Naive thymus-derived CD4-positive, alpha-beta T cell (primary cell): ENCODE measurements around the gene PLPPR5. TPM values are rescaled to one million over a fixed set of nuclear protein-coding genes. Genes with fewer than 3 reads are reported as not detected.
"Not testable (repeated sequence)": the region's sequence is repeated elsewhere in the genome, so short reads cannot be mapped to it uniquely, and the experiment has no call there.

Experiments
- ATAC-seq: fragments of 150-1000 bp; cut with Tn5 transposase; 2 replicates; pipeline ENCODE4 v1.10.0; 2021; ENCODE audit warnings: mild to moderate bottlenecking, moderate library complexity
- CTCF ChIA-PET: fragments of 350-600 bp; sonication (Branson Sonifier 250); formaldehyde crosslinking; loops from one replicate; lab custom pipeline; 2021; ENCODE audit warnings: antibody characterized with exemption; lab: Charles Lee
- POLR2A ChIA-PET: fragments of 350-600 bp; sonication (Branson Sonifier 250); formaldehyde crosslinking; loops from one replicate; lab custom pipeline; 2021; ENCODE audit warnings: antibody characterized with exemption, inconsistent platforms; lab: Charles Lee
- DNase-seq, 9 donors: peaks; one replicate each; pipeline versions ENCODE4 v3.0.0 to v3.0.0-alpha.2; 2020 to 2022; ENCODE audit warnings: mixed read lengths in 1 of 9
- H3K27ac ChIP-seq: one replicate; pipeline ENCODE4 v1.7.0; 2013; ENCODE audit warnings: mild to moderate bottlenecking, low read depth, low read length, moderate library complexity
- H3K27me3 ChIP-seq, 2 donors: one replicate each; pipeline ENCODE4 v1.7.0; 2013; ENCODE audit warnings: low read length in 2 of 2, mild to moderate bottlenecking in 2 of 2, moderate library complexity in 2 of 2; ENCODE audit not compliant: control insufficient read depth in 2 of 2, insufficient read depth in 2 of 2
- H3K36me3 ChIP-seq, 3 experiments: 1 replicate in 2 of 3; 2 replicates in 1 of 3; pipeline ENCODE4 v1.7.0; 2013; ENCODE audit warnings: low read length in 3 of 3, mild to moderate bottlenecking in 3 of 3, moderate library complexity in 1 of 3; ENCODE audit not compliant: insufficient read depth in 3 of 3, control insufficient read depth in 2 of 3
- H3K4me1 ChIP-seq, 2 donors: one replicate each; pipeline ENCODE4 v1.7.0; 2013; ENCODE audit warnings: low read length in 2 of 2, mild to moderate bottlenecking in 2 of 2, moderate library complexity in 1 of 2; ENCODE audit not compliant: control insufficient read depth in 2 of 2, insufficient read depth in 2 of 2
- H3K4me3 ChIP-seq: 2 replicates; pipeline ENCODE4 v1.7.0; 2013; ENCODE audit warnings: mild to moderate bottlenecking, low read length
- H3K9me3 ChIP-seq, 3 experiments: 1 replicate in 2 of 3; 2 replicates in 1 of 3; pipeline ENCODE4 v1.7.0; 2013; ENCODE audit warnings: low read length in 3 of 3; ENCODE audit not compliant: control insufficient read depth in 2 of 3
- H3K27ac Mint-ChIP-seq, 9 donors: one replicate each; pipeline ENCODE4 v1.8.0; 2020 to 2022; ENCODE audit warnings: mixed read lengths in 9 of 9, mild to moderate bottlenecking in 8 of 9, moderate library complexity in 5 of 9, inconsistent platforms in 2 of 9
- H3K27me3 Mint-ChIP-seq, 5 donors: one replicate each; pipeline ENCODE4 v1.8.0; 2021 to 2022; ENCODE audit warnings: mixed read lengths in 5 of 5, mild to moderate bottlenecking in 1 of 5
- H3K36me3 Mint-ChIP-seq, 5 donors: one replicate each; pipeline ENCODE4 v1.8.0; 2020 to 2022; ENCODE audit warnings: mixed read lengths in 5 of 5, mild to moderate bottlenecking in 3 of 5, inconsistent platforms in 1 of 5
- H3K4me1 Mint-ChIP-seq, 7 donors: one replicate each; pipeline ENCODE4 v1.8.0; 2020 to 2022; ENCODE audit warnings: mixed read lengths in 7 of 7, mild to moderate bottlenecking in 3 of 7, inconsistent platforms in 1 of 7
- H3K4me3 Mint-ChIP-seq, 10 donors: one replicate each; pipeline ENCODE4 v1.8.0; 2020 to 2022; ENCODE audit warnings: mild to moderate bottlenecking in 10 of 10, mixed read lengths in 10 of 10, moderate library complexity in 6 of 10, inconsistent platforms in 2 of 10
- H3K9me3 Mint-ChIP-seq, 11 donors: one replicate each; pipeline ENCODE4 v1.8.0; 2020 to 2022; ENCODE audit warnings: mixed read lengths in 11 of 11, mild to moderate bottlenecking in 4 of 11, inconsistent platforms in 1 of 11, moderate library complexity in 1 of 11
- intact Hi-C, 2 donors: fragments of 100-400 bp; cut with micrococcal nuclease; formaldehyde crosslinking; loops; one replicate each; pipeline ENCODE4 v1.15.1; 2023
- polyA plus RNA-seq, 2 donors: library from polyadenylated mRNA; unstranded; fragments of 300-500 nt; fragmentation: Illumina TruSeq; gene quantifications; one replicate each; pipeline ENCODE4 v1.2.3, GENCODE V29; 2021
- total RNA-seq, 6 experiments: library from RNA in 5 of 6; stranded (reverse) in 5 of 6; gene quantifications; 1 replicate in 5 of 6; 2 replicates in 1 of 6; pipeline ENCODE4 v1.2.3 and lab custom pipeline; 2021 to 2026

Gene PLPPR5
- total and polyA plus RNA-seq, 7 experiments from 2014 or later, result not detected

DNA sequence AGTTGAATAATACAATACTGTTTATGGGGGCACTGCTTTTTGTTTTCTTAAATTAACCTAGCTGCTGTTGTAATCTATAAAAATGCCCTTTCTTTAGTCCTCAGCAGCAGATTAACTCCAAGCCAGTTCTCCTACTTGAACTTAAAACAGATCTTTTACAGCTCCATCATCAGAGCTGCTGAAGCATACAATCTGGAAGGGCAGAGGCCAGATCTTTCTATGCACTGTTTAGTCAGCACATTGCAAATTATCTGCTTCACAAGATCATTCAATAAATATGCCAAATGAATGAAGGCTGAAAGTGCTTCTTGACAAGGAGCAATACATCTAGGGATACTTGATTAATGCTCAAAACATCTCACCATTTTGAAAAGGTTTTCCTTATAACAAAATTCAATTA lies 115.8 kb downstream of the PLPPR5 start:
- ATAC-seq (no peak), DNase-seq (no peak)
- no peaks in the 10 kb centered on the region for H3K27me3 Mint-ChIP-seq
- H3K9me3 Mint-ChIP-seq, result peaks cover 0 to 2% (median 0%) of the 10 kb centered on the region in 11 donors
- no peaks in the 10 kb centered on the region for H3K9me3 ChIP-seq
- intact Hi-C loops, result loop anchor here in 1 of 2 donors (5.0 kb wide), 1 partner anchor 92 kb away; no protein-coding TSS in a partner anchor
- H3K36me3 ChIP-seq, result no peaks in the 10 kb centered on the region
- ChIA-PET CTCF (no interaction called here), POLR2A (interaction anchor here (0.6 kb wide), 1 partner anchor 20 kb away, joined by 3 read pairs; no protein-coding TSS in a partner anchor)
- no peaks in the 10 kb centered on the region for H3K27me3 ChIP-seq
- no peaks in the 10 kb centered on the region for H3K36me3 Mint-ChIP-seq
- H3K4me1 ChIP-seq, result no peaks in the 10 kb centered on the region
- no peak overlapping the region for H3K4me3 Mint-ChIP-seq
- no peak overlapping the region for H3K27ac ChIP-seq
- H3K4me1 Mint-ChIP-seq, result peaks cover 0 to 38% (median 20%) of the 10 kb centered on the region in 7 donors
- H3K4me3 ChIP-seq, result no peak overlapping the region
- no peak overlapping the region for H3K27ac Mint-ChIP-seq

GRCh38 chr1:98887507-98887906 lies 117.2 kb downstream of the PLPPR5 start:
- Mint-ChIP-seq H3K36me3 (no peaks in the 10 kb centered on the region), H3K9me3 (peaks cover 0 to 4% (median 0%) of the 10 kb centered on the region in 11 donors), H3K4me3 (no peak overlapping the region), H3K27me3 (no peaks in the 10 kb centered on the region), H3K27ac (no peak overlapping the region), H3K4me1 (peaks cover 0 to 38% (median 20%) of the 10 kb centered on the region in 7 donors)
- ChIA-PET POLR2A (interaction anchor here (0.7 kb wide), 1 partner anchor 23 kb away, joined by 3 read pairs; no protein-coding TSS in a partner anchor), CTCF (no interaction called here)
- ATAC-seq, result no peak
- Histone ChIP-seq H3K27me3 (no peaks in the 10 kb centered on the region), H3K9me3 (no peaks in the 10 kb centered on the region), H3K36me3 (no peaks in the 10 kb centered on the region), H3K4me3 (no peak overlapping the region), H3K27ac (no peak overlapping the region), H3K4me1 (no peaks in the 10 kb centered on the region)
- intact Hi-C loops, result loop anchor here in 1 of 2 donors (5.0 kb wide), 1 partner anchor 90 kb away; no protein-coding TSS in a partner anchor
- DNase-seq, result no peak

GRCh38 chr1:98884864-98885263 lies 119.8 kb downstream of the PLPPR5 start:
- ChIA-PET POLR2A (no interaction called here), CTCF (interaction anchor here (0.7 kb wide), 1 partner anchor 882 kb away, joined by 3 read pairs; the partner anchor contains the start of gene FRRS1)
- Mint-ChIP-seq H3K27ac (no peak overlapping the region), H3K4me3 (no peak overlapping the region), H3K27me3 (peaks cover 0 to 2% (median 0%) of the 10 kb centered on the region in 5 donors), H3K4me1 (peaks cover 0 to 25% (median 7%) of the 10 kb centered on the region in 7 donors), H3K9me3 (peaks cover 0 to 24% (median 9%) of the 10 kb centered on the region in 11 donors), H3K36me3 (peaks cover 0 to 9% (median 6%) of the 10 kb centered on the region in 5 donors)
- H3K4me3 ChIP-seq, result no peak overlapping the region
- ATAC-seq (no peak), DNase-seq (no peak)
- no peaks in the 10 kb centered on the region for H3K27me3 ChIP-seq
- no peaks in the 10 kb centered on the region for H3K4me1 ChIP-seq
- H3K27ac ChIP-seq, result no peak overlapping the region
- H3K9me3 ChIP-seq, result peaks cover 0 to 4% (median 0%) of the 10 kb centered on the region in 3 experiments
- H3K36me3 ChIP-seq, result no peaks in the 10 kb centered on the region
- intact Hi-C loops, result loop anchor here in 1 of 2 donors (5.0 kb wide), 1 partner anchor 88 kb away; no protein-coding TSS in a partner anchor

DNA sequence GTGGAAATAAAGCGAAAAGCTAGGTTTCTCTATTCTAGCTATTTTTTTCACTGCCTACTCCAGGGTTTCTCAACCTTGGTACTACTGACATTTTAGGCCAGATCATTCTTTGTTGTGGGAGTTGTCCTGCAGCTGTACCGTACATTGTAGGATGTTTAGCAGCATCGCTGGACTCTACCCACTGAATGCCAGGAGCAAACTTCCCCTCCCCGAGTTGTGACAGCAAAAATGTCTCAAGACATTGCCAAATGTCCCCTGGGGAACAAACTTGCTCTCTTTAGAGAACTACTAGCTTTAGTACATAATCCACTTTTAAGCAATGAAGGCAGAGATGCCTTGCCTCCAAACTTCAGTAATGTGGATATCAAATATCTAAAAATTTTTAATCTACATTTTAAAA lies 122.8 kb downstream of the PLPPR5 start:
- peaks cover 0 to 8% (median 0%) of the 10 kb centered on the region in 7 donors for H3K4me1 Mint-ChIP-seq
- H3K9me3 ChIP-seq, result peaks cover 0 to 4% (median 0%) of the 10 kb centered on the region in 3 experiments
- H3K27ac Mint-ChIP-seq, result no peak overlapping the region
- peaks cover 0 to 3% (median 0%) of the 10 kb centered on the region in 5 donors for H3K27me3 Mint-ChIP-seq
- peaks cover 10 to 21% (median 18%) of the 10 kb centered on the region in 5 donors for H3K36me3 Mint-ChIP-seq
- CTCF ChIA-PET, result interaction anchor here (0.7 kb wide), 1 partner anchor 15 kb away, joined by 3 read pairs; no protein-coding TSS in a partner anchor
- intact Hi-C loops, result no loop called here
- no peaks in the 10 kb centered on the region for H3K27me3 ChIP-seq
- ATAC-seq (no peak), DNase-seq (no peak)
- no peak overlapping the region for H3K4me3 Mint-ChIP-seq
- peaks cover 12 to 51% (median 21%) of the 10 kb centered on the region in 11 donors for H3K9me3 Mint-ChIP-seq
- no peak overlapping the region for H3K4me3 ChIP-seq
- no peaks in the 10 kb centered on the region for H3K4me1 ChIP-seq
- H3K36me3 ChIP-seq, result no peaks in the 10 kb centered on the region
- POLR2A ChIA-PET, result interaction anchor here (0.9 kb wide), 1 partner anchor 10 kb away, joined by 3 read pairs; no protein-coding TSS in a partner anchor
- H3K27ac ChIP-seq, result no peak overlapping the region

DNA sequence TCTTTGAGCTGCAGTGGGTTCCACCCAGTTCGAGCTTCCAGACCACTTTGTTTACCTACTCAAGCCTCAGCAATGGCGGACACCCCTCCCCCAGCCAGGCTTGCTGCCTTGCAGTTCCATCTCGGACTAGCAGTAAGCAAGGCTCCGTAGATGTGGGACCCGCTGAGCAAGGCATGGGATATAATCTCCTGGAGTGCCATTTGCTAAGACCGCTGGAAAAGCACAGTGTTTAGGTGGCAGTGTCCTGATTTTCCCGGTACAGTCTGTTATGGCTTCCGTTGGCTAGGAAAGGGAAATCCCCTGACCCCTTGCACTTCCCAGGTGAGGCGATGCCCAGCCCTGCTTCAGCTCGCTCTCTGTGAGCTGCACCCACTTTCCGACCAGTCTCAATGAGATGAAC lies 123.4 kb downstream of the PLPPR5 start:
- intact Hi-C loops, result not testable (repeated sequence)

GRCh38 chr1:98874828-98875227 lies 129.8 kb downstream of the PLPPR5 start:
- no peaks in the 10 kb centered on the region for H3K27me3 ChIP-seq
- Mint-ChIP-seq H3K4me1 (peaks cover 20 to 49% (median 33%) of the 10 kb centered on the region in 7 donors), H3K36me3 (peaks cover 19 to 53% (median 37%) of the 10 kb centered on the region in 5 donors), H3K27ac (peak overlapping the region in 5 of 9 donors; percentile 2 to 30 (median 11)), H3K27me3 (peaks cover 0 to 1% (median 0%) of the 10 kb centered on the region in 5 donors), H3K9me3 (peaks cover 21 to 86% (median 40%) of the 10 kb centered on the region in 11 donors), H3K4me3 (no peak overlapping the region)
- DNase-seq (no peak), ATAC-seq (no peak)
- ChIA-PET CTCF (no interaction called here), POLR2A (no interaction called here)
- H3K4me3 ChIP-seq, result no peak overlapping the region
- peaks cover 0 to 6% (median 4%) of the 10 kb centered on the region in 3 experiments for H3K9me3 ChIP-seq
- peaks cover 15 to 16% of the 10 kb centered on the region in 2 donors for H3K4me1 ChIP-seq
- H3K36me3 ChIP-seq, result no peaks in the 10 kb centered on the region
- H3K27ac ChIP-seq, result no peak overlapping the region
- intact Hi-C loops, result loop anchor here (5.0 kb wide), 3 partner anchors 52 to 1162 kb away; a partner anchor contains a TSS

More for the DNA sequence above, 123.4 kb downstream of the PLPPR5 start:
- H3K36me3 ChIP-seq, H3K4me1 ChIP-seq, H3K4me3 Mint-ChIP-seq, H3K27me3 Mint-ChIP-seq, H3K27ac Mint-ChIP-seq, DNase-seq, H3K27ac ChIP-seq, H3K9me3 ChIP-seq, ATAC-seq, H3K4me3 ChIP-seq, H3K27me3 ChIP-seq: not testable (repeated sequence)
- H3K9me3 Mint-ChIP-seq, result peaks cover 12 to 58% (median 23%) of the 10 kb centered on the region in 11 donors
- peaks cover 10 to 24% (median 18%) of the 10 kb centered on the region in 5 donors for H3K36me3 Mint-ChIP-seq
- ChIA-PET POLR2A (interaction anchor here (0.9 to 1.1 kb wide), 2 partner anchors 9 to 10 kb away, joined by 3 to 4 read pairs; no protein-coding TSS in a partner anchor), CTCF (interaction anchor here (0.7 kb wide), 1 partner anchor 15 kb away, joined by 3 read pairs; no protein-coding TSS in a partner anchor)
- H3K4me1 Mint-ChIP-seq, result peaks cover 0 to 14% (median 1%) of the 10 kb centered on the region in 7 donors
